ENCODE results near the gene KAT7.
"Not testable (repeated sequence)": the region's sequence is repeated elsewhere in the genome, so short reads cannot be mapped to it uniquely, and the experiment has no call there.

KAT7 gene

DNA sequence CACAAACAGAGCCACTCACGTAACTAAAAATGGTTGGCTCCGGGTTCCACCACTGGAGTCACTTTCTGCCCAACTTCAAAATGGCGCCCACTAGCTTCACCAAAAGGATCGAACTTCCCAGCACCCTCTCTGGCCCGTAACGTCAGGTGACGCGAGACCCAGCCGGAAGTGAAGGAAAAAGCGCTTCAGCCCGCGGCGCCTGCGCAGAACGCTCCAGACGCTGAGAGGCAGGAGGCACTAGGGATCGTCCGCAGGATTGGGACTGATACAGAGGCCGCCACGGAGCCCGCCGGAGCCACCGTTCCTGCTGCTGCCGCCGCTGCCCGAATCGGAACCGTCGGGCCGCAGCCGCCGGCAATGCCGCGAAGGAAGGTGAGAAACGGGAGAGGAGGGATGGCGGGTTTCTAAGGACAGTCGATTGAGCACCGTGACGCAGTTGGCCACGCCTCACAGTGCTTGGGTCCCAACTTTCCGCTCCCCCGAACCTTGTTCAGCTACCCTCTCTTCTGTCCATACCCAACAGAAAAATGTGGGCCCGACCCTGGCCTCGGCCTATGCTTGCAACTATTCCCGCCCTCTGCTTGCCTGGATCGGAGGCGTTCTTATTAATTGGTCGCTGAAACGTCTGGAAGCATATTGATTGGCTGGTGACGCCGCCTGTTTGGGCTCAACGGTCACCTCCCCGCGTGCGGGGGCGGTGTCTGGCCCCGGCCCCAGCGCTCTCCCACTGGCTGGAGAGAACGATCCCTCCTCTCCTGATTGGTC is at the start of gene KAT7:
Gene KAT7 (plus strand): TSS at position 204 of the 765 bp plus-strand sequence. CDS start 154 bp downstream, at position 358.
- peak; percentile 97 for DNase-seq (ENCODE audit: low read depth)

GRCh38 chr17:49739641-49740271 is 48.7 kb upstream of the KAT7 start:
- no peak overlapping the region for H3K4me3 ChIP-seq (ENCODE audit: low read depth, low read length)
- DNase-seq (ENCODE audit: low read depth): no peak

More for the DNA sequence above, at the start of gene KAT7:
- H3K4me3 ChIP-seq (ENCODE audit: low read depth, low read length): peak within 1 kb of the TSS; percentile 100

GRCh38 chr17:49741009-49741691 is 47.3 kb upstream of the KAT7 start:
- no peak for DNase-seq (ENCODE audit: low read depth)
- no peak overlapping the region for H3K4me3 ChIP-seq (ENCODE audit: low read depth, low read length)

- H3K4me3 ChIP-seq (ENCODE audit: low read depth, low read length): no peak overlapping the region
Observed at GRCh38 chr17:49741692-49742076, 46.8 kb upstream of the KAT7 start.

DNA sequence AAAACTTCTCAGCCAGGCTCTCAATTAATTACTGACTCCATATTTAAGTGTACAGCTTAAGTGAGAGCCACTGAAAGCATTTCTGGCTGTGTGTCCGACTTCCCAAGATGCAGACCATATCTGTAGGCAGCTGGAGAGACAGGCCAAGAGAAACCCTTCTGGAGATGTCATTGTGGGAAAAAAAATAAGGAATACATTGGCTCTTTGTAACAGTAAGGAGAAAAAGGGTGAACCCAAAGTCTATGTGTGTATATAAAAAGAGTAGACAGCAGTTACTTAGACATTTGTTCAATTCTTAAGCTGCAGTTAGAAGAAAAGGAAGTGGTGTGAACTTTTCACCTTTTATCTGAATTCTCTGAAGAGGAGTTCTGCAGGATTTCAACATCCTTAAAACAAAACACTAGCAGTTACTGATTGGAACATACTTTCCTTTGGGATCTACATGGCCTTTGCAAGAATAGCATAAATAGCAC is 46.3 kb upstream of the KAT7 start:
- H3K4me3 ChIP-seq (ENCODE audit: low read depth, low read length): no peak overlapping the region

More at GRCh38 chr17:49741692-49742076, 46.8 kb upstream of the KAT7 start:
- no peak for DNase-seq (ENCODE audit: low read depth)

GRCh38 chr17:49745175-49746139 is 43.0 kb upstream of the KAT7 start:
- no peak overlapping the region for H3K4me3 ChIP-seq (ENCODE audit: low read depth, low read length)
- DNase-seq (ENCODE audit: low read depth): no peak

More for the DNA sequence above, 46.3 kb upstream of the KAT7 start:
- DNase-seq (ENCODE audit: low read depth): no peak

DNA sequence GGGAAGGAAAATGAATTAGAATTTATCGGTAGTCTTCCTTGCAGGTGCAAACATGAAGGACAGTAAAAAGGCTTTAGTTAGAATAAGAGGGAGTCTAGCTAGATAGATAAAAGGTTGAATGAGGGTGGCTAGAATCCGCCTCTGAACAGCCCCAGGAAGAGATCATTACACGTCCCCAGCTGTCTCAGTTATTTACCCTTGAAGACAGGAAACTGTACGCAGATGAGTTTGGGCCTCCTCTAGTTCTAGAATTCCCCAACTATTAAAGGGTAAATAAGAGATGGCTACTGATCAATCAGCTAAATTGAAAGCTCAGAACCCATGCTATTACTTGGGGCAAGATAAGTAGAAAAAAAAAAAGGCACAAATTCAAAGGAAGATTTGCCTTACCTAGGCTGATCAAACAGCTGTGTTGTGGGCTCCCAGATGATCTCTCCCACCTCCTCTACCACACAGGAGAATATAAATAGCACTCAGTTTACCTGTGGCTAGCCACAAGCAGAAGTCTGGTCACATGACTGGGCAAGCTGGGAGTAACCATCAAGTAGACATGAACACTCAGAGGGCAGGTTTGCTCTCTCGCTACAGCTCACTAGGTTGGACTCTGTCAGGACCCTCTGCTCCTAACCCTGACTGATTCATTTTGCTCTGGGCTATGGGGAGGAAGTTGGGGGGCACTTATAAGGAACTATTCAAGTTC is 41.5 kb upstream of the KAT7 start:
- H3K4me3 ChIP-seq (ENCODE audit: low read depth, low read length): no peak overlapping the region
- DNase-seq (ENCODE audit: low read depth): no peak

GRCh38 chr17:49747632-49748031 is 40.8 kb upstream of the KAT7 start:
- no peak overlapping the region for H3K4me3 ChIP-seq (ENCODE audit: low read depth, low read length)
- no peak for DNase-seq (ENCODE audit: low read depth)

GRCh38 chr17:49748223-49748622 is 40.3 kb upstream of the KAT7 start:
- DNase-seq (ENCODE audit: low read depth): no peak
- H3K4me3 ChIP-seq (ENCODE audit: low read depth, low read length): no peak overlapping the region

GRCh38 chr17:49748791-49749190 is 39.7 kb upstream of the KAT7 start:
- H3K4me3 ChIP-seq (ENCODE audit: low read depth, low read length): no peak overlapping the region
- no peak for DNase-seq (ENCODE audit: low read depth)

- no peak for DNase-seq (ENCODE audit: low read depth)
- no peak overlapping the region for H3K4me3 ChIP-seq (ENCODE audit: low read depth, low read length)
Observed at GRCh38 chr17:49749730-49750129, 38.8 kb upstream of the KAT7 start.

DNA sequence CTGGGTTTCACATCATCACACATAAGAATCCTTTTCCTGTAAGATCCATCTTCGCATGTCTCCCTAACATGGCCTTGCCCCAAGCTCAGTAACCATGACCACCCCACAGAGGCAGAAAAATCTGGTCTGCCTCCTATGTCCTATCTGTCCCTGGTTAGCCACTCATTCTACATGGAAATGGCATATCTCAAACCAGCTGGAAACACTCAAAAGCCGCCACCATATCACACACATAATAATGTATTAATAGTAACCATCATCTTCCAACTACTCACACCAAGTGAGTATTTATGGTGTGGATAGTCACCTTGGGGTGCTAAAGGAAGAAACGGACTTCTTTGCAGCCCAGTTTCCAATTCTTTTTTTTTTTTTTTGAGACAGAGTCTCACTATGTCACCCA is 36.0 kb upstream of the KAT7 start:
- no peak for DNase-seq (ENCODE audit: low read depth)
- no peak overlapping the region for H3K4me3 ChIP-seq (ENCODE audit: low read depth, low read length)

GRCh38 chr17:49753959-49754391 is 34.5 kb upstream of the KAT7 start:
- DNase-seq (ENCODE audit: low read depth): no peak
- no peak overlapping the region for H3K4me3 ChIP-seq (ENCODE audit: low read depth, low read length)

DNA sequence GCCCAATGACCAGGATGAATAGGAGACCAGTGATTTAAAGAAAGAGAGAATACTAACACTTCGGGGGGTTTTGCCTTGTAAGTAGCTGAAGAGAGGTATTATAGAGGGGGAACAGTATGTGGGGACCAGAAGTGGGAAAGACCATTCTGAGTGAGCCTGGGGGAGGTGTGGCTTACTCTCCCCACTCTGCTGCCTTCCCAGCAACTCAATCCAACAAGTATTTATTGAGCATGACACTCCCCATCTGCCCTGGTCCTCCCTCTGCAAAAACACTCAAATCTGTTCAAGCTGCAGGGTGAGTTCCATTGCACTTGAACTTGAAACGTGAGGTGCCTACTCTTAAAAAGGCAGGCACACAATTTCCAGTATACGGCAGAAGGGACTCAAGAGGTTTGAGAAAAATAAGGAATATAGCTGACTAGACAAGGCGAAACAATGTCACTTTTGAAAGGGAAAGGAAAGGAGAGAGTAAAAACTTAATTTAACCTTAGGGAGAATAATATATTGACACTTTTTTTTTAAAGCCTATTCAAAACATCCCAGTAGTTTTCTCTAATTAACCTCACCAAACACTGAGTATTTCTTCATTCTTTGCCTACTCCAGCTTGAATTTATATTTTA is 32.7 kb upstream of the KAT7 start:
- H3K4me3 ChIP-seq (ENCODE audit: low read depth, low read length): no peak overlapping the region
- no peak for DNase-seq (ENCODE audit: low read depth)

DNA sequence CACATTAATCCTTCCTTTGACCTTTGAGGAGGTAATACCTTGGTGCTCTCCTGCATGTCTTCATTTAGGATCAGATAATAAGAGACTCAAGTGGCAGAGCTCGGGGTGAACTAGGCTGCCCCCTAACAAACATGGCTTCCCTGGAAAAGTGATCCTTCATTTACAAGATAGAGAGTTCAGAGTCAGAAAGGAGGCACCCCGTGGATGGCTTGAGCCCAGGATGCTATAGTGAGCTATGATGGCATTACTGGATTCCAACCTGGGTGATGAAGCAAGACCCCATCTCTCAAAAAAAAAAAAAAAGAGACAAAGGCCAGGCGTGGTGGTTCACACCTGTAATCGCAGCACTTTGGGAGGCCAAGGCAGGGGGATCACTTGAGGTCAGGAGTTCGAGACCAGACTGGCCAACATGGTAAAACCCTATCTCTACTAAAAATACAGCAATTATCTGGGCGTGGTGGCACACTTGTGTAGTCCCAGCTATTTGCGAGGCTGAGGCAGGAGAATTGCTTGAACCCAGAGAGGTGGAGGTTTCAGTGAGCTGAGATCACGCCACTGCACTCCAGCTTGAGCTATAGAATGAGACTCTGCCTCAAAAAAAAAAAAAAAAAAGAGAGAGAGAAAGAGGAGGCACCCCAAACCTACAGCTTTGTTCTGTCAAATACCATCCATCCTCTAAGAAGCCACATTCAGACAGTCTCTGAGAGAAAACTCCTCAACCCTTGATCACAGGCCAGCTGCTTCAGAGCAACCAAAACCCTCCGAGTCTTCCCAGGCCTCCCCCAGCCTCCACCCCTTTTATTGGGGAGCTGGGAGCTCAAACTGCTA is 31.9 kb upstream of the KAT7 start:
- DNase-seq (ENCODE audit: low read depth): no peak

DNA sequence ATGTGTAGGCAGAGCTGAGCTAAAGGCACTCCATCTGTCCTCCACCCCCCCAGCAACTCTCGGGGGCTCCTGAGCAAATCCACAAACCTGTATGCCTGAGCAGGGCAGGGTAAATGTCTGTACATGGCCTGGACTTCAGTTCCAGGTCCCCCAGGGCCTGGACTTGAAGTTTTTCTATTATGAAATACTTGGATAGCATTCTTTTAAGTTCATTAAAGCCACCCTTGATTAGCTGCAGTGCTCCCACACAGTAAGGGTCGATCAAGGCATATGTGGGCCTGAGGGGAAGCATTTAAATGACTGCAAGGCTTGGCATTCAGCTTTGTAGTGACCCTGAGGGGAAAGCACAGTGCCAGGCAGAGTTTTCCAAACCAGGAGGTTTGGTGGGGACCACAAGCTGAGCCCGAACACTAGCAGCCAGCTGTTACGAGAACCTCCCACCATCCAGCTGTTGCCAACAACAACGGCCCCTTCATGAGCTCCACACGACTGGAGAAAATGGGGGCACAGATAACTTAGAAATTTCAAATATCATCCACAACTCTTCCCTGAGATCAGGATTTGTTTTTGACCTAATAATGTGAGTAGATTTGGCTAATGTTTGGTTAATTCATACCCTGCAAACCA is 31.2 kb upstream of the KAT7 start:
- H3K4me3 ChIP-seq (ENCODE audit: low read depth, low read length): no peak overlapping the region

More for the DNA sequence above, 31.9 kb upstream of the KAT7 start:
- no peak overlapping the region for H3K4me3 ChIP-seq (ENCODE audit: low read depth, low read length)

DNA sequence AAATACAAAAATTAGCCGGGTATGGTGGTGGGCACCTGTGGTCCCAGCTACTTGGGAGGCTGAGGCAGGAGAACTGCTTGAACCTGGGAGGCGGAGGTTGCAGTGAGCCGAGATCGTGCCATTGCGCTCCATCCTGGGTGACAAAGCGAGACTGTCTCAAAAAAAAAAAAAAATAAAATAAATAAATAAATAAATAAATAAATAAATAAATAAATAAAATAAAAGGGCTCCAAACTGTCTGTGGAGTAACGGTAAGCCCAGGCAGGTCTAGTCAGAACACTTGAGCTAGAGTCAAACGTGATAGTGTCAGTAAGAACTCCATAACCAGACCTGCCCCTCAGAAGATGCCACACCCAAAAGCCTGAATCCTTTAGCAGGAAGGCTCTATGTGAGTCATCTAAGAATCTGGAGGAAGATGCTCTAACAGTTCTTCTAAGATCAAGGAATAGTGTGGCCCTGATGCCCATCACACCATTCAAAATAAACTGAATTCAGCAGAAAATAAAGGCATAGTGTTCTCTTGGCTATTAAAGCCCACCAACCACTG is 29.9 kb upstream of the KAT7 start:
- not testable (repeated sequence) for DNase-seq (ENCODE audit: low read depth)

More for the DNA sequence above, 31.2 kb upstream of the KAT7 start:
- DNase-seq (ENCODE audit: low read depth): no peak

More for the DNA sequence above, 29.9 kb upstream of the KAT7 start:
- H3K4me3 ChIP-seq (ENCODE audit: low read depth, low read length): not testable (repeated sequence)

Data from skeletal muscle cell (primary cell).